Lung (tissue), 12 donors: ENCODE data around the gene GRK1. TPM values are rescaled to one million over a fixed set of nuclear protein-coding genes. Genes with fewer than 3 reads are reported as not detected.

Experiments
- ATAC-seq: fragments of 200-7000 bp; cut with Tn5 transposase; one replicate; pipeline ENCODE4 v1.9.1; 2020; ENCODE audit warnings: moderate number of reproducible peaks; ENCODE audit not compliant: insufficient read depth, low FRiP score
- DNase-seq, 3 donors: peaks; one replicate each; pipeline ENCODE4 v3.0.0-alpha.2; 2013 to 2017
- H3K27ac ChIP-seq, 2 donors: one replicate each; pipeline ENCODE4 v1.5.1; 2013; ENCODE audit warnings: mild to moderate bottlenecking in 2 of 2, moderate library complexity in 2 of 2, control low read depth in 1 of 2, inconsistent platforms in 1 of 2, low read depth in 1 of 2, low read length in 1 of 2
- H3K27me3 ChIP-seq, 3 donors: one replicate each; pipeline ENCODE4 v1.5.1; 2013; ENCODE audit warnings: low read length in 2 of 3; ENCODE audit not compliant: control insufficient read depth in 3 of 3, insufficient read depth in 3 of 3
- H3K36me3 ChIP-seq, 4 donors: one replicate each; pipeline ENCODE4 v1.5.1; 2013; ENCODE audit warnings: low read length in 4 of 4, mild to moderate bottlenecking in 1 of 4, moderate library complexity in 1 of 4; ENCODE audit not compliant: control insufficient read depth in 4 of 4, insufficient read depth in 4 of 4
- H3K4me1 ChIP-seq, 5 donors: one replicate each; pipeline ENCODE4 v1.5.1; 2013; ENCODE audit warnings: low read length in 5 of 5, mild to moderate bottlenecking in 2 of 5, moderate library complexity in 1 of 5; ENCODE audit not compliant: control insufficient read depth in 5 of 5, insufficient read depth in 5 of 5
- H3K4me3 ChIP-seq: one replicate; pipeline ENCODE4 v1.5.1; 2013; ENCODE audit warnings: mild to moderate bottlenecking, control low read depth, moderate library complexity
- H3K9ac ChIP-seq, 2 donors: one replicate each; pipeline ENCODE4 v1.5.1; 2013; ENCODE audit warnings: low read length in 2 of 2, control low read depth in 1 of 2; ENCODE audit not compliant: insufficient read depth in 1 of 2
- H3K9me3 ChIP-seq, 4 donors: one replicate each; pipeline ENCODE4 v1.5.1; 2013; ENCODE audit warnings: low read length in 3 of 4, mild to moderate bottlenecking in 1 of 4, moderate library complexity in 1 of 4; ENCODE audit not compliant: control insufficient read depth in 4 of 4, insufficient read depth in 3 of 4
- CTCF ChIP-seq: IDR thresholded peaks from 2 replicates; pipeline ENCODE4 v1.5.1; 2012; ENCODE audit warnings: mild to moderate bottlenecking; ENCODE audit errors: control extremely low read depth, extremely low read depth
- WGBS, 2 donors: extraction: QIAGEN DNeasy Blood & Tissue Kit; methylation state at CpG; one replicate each; pipeline ENCODE4 v1.1.7; 2013; 5-methylcytosine and 5-hydroxymethylcytosine counted together
- polyA plus RNA-seq, 2 donors: library from polyadenylated mRNA; stranded (reverse); fragments of 200-250 nt; gene quantifications; one replicate each; pipeline ENCODE4 v1.2.1, GENCODE V29; 2013
- total RNA-seq, 2 donors: library from RNA; depleted of rRNA in 1 of 2; stranded (reverse); fragments of >200 nt in 1 of 2; gene quantifications; one replicate each; pipeline ENCODE4 v1.2.1, GENCODE V29; 2014 to 2021
- donor health status: control.
- donor health status: control.
- donor health status: Bipolar disorder and iron deficiency.
- donor health status: healthy.
- donor health status: DM: yes; HTN: yes; CAD: no.

Gene GRK1
- total and polyA plus RNA-seq, 4 donors = 0.03 to 3.1 TPM; not detected in 2

- Histone ChIP-seq H3K9ac (no peak overlapping the region), H3K4me1 (peaks cover 0 to 7% (median 3%) of the 10 kb centered on the region in 5 donors), H3K27ac (no peak overlapping the region), H3K4me3 (no peak overlapping the region), H3K36me3 (no peaks in the 10 kb centered on the region), H3K27me3 (no peaks in the 10 kb centered on the region), H3K9me3 (peaks cover 0 to 2% (median 0%) of the 10 kb centered on the region in 4 donors)
- DNase-seq = no peak
- no peak for TF ChIP-seq CTCF
- ATAC-seq = no peak
- WGBS, 2 donors = 49 to 79% methylated on average over 5 of the region's 5 CpGs
These were observed 70.8 kb downstream of the GRK1 start for GRCh38 chr13:113737803-113738202.

- ATAC-seq (no peak), DNase-seq (no peak)
- WGBS, 2 donors = 88 to 92% methylated on average over 22 of the region's 22 CpGs
- Histone ChIP-seq H3K4me1 (peaks cover 0 to 7% (median 3%) of the 10 kb centered on the region in 5 donors), H3K9me3 (peaks cover 0 to 2% (median 0%) of the 10 kb centered on the region in 4 donors), H3K27ac (no peak overlapping the region), H3K36me3 (no peaks in the 10 kb centered on the region), H3K9ac (no peak overlapping the region), H3K27me3 (no peaks in the 10 kb centered on the region), H3K4me3 (no peak overlapping the region)
- TF ChIP-seq CTCF = no peak
These were observed 72.7 kb downstream of the GRK1 start for GRCh38 chr13:113739527-113740285.

GRCh38 chr13:113740286-113740556 lies 73.2 kb downstream of the GRK1 start:
- no peak overlapping the region for H3K9ac ChIP-seq
- 69 to 77% methylated on average over 9 of the region's 9 CpGs for WGBS, 2 donors
- peaks cover 0 to 2% (median 0%) of the 10 kb centered on the region in 4 donors for H3K9me3 ChIP-seq
- H3K36me3 ChIP-seq = no peaks in the 10 kb centered on the region
- no peak for TF ChIP-seq CTCF
- ATAC-seq = no peak
- H3K4me1 ChIP-seq = peaks cover 0 to 7% (median 3%) of the 10 kb centered on the region in 5 donors
- H3K27ac ChIP-seq = no peak overlapping the region
- no peaks in the 10 kb centered on the region for H3K27me3 ChIP-seq
- H3K4me3 ChIP-seq = no peak overlapping the region
- no peak for DNase-seq

GRCh38 chr13:113740661-113741060 lies 73.6 kb downstream of the GRK1 start:
- no peak for TF ChIP-seq CTCF
- no peak for DNase-seq
- no peak for ATAC-seq

More at GRCh38 chr13:113740661-113741060, 73.6 kb downstream of the GRK1 start:
- Histone ChIP-seq H3K36me3 (no peaks in the 10 kb centered on the region), H3K9ac (no peak overlapping the region), H3K4me1 (peaks cover 0 to 7% (median 3%) of the 10 kb centered on the region in 5 donors), H3K4me3 (no peak overlapping the region), H3K27me3 (no peaks in the 10 kb centered on the region), H3K27ac (no peak overlapping the region), H3K9me3 (peaks cover 0 to 2% (median 0%) of the 10 kb centered on the region in 4 donors)
- 77 to 79% methylated on average over 16 of the region's 16 CpGs for WGBS, 2 donors
